Endothelial cell of umbilical vein (primary cell): Measurements from ENCODE around the gene RNH1. TPM values are rescaled to one million over a fixed set of nuclear protein-coding genes. Genes with fewer than 3 reads are reported as not detected.

Experiments used
- BruUV-seq: library from RNA; stranded (reverse); fragments of 400-500 nt; replicated peaks from 2 replicates; lab custom pipeline; 2021; lab: Mats Ljungman, UMichigan
- CTCF ChIA-PET: fragments of 300-600, 350-600 bp; sonication (Branson Sonifier 250); formaldehyde crosslinking; loops from one replicate; lab custom pipeline; 2021; ENCODE audit warnings: antibody characterized with exemption, inconsistent platforms; lab: Charles Lee
- POLR2A ChIA-PET: fragments of 300-600, 350-600 bp; sonication (Branson Sonifier 250); formaldehyde crosslinking; loops from one replicate; lab custom pipeline; 2021; ENCODE audit warnings: antibody characterized with exemption, inconsistent platforms; lab: Charles Lee
- DNase-seq: peaks from one replicate; pipeline ENCODE4 v3.0.0-alpha.2; 2011; ENCODE audit warnings: low read depth, low spot score
- FAIRE-seq: peaks from 2 replicates; lab custom pipeline; 2011; peaks lifted over from hg19 to GRCh38; lab: Jason Lieb, UNC
- H2AFZ ChIP-seq: 2 replicates; pipeline ENCODE4 v1.6.0; 2012; ENCODE audit warnings: low read depth, low read length, control low read depth, inconsistent platforms
- H3K27ac ChIP-seq: 2 replicates; pipeline ENCODE4 v1.5.1; 2011; ENCODE audit warnings: low read depth, mild to moderate bottlenecking, control low read depth, low read length, moderate library complexity; ENCODE audit not compliant: insufficient read depth
- H3K27me3 ChIP-seq, 2 experiments: 2 replicates each; pipeline versions ENCODE4 v1.6.0 to v1.6.1; 2011; ENCODE audit warnings: low read length in 2 of 2, mixed read lengths in 1 of 2; ENCODE audit not compliant: control insufficient read depth in 2 of 2, insufficient read depth in 2 of 2
- H3K36me3 ChIP-seq, 2 experiments: 2 replicates in 1 of 2; 3 replicates in 1 of 2; pipeline ENCODE4 v1.5.1; 2011; ENCODE audit warnings: low read length in 2 of 2, mild to moderate bottlenecking in 1 of 2, moderate library complexity in 1 of 2; ENCODE audit not compliant: control insufficient read depth in 2 of 2, insufficient read depth in 2 of 2; ENCODE audit errors: extremely low read depth in 1 of 2
- H3K4me1 ChIP-seq: 3 replicates; pipeline ENCODE4 v1.5.1; 2011; ENCODE audit warnings: mild to moderate bottlenecking, low read length; ENCODE audit not compliant: control insufficient read depth, insufficient read depth; ENCODE audit errors: extremely low read depth
- H3K4me2 ChIP-seq: 2 replicates; pipeline ENCODE4 v1.6.1; 2011; ENCODE audit warnings: low read length, control low read depth, mixed read lengths; ENCODE audit not compliant: insufficient read depth
- H3K4me3 ChIP-seq, 3 experiments: fragments of 200-600 bp in 1 of 3; sonication (generic), shearing (Covaris generic) in 1 of 3; replicated peaks in 1 of 3; 2 replicates each; pipeline ENCODE4 v1.5.1; 2011 to 2016; ENCODE audit warnings: control low read depth in 3 of 3, low read length in 3 of 3, mild to moderate bottlenecking in 2 of 3, inconsistent platforms in 1 of 3, low read depth in 1 of 3, moderate library complexity in 1 of 3; ENCODE audit not compliant: insufficient read depth in 1 of 3
- H3K79me2 ChIP-seq: 2 replicates; pipeline ENCODE4 v1.6.0; 2012; ENCODE audit warnings: low read length, inconsistent platforms; ENCODE audit not compliant: control insufficient read depth, insufficient read depth
- H3K9ac ChIP-seq: replicated peaks from 2 replicates; pipeline ENCODE3; 2011; ENCODE audit warnings: low read length, control low read depth; ENCODE audit not compliant: insufficient read depth; ENCODE audit errors: extremely low read depth
- H3K9me1 ChIP-seq: replicated peaks from 3 replicates; pipeline ENCODE4 v1.6.0; 2011; ENCODE audit warnings: mild to moderate bottlenecking, low read length; ENCODE audit not compliant: control insufficient read depth, insufficient read depth; ENCODE audit errors: extremely low read depth
- H3K9me3 ChIP-seq: replicated peaks from 2 replicates; pipeline ENCODE4 v1.5.1; 2012; ENCODE audit warnings: low read length, inconsistent platforms; ENCODE audit not compliant: control insufficient read depth, insufficient read depth
- H4K20me1 ChIP-seq: replicated peaks from 2 replicates; pipeline ENCODE3; 2011; ENCODE audit warnings: mild to moderate bottlenecking, low read length; ENCODE audit not compliant: control insufficient read depth, insufficient read depth; ENCODE audit errors: extremely low read depth
- CTCF ChIP-seq, 2 donors: IDR thresholded peaks; 1 replicate in 1 of 2; 2 replicates in 1 of 2; pipeline ENCODE4 v1.5.1; 2011; ENCODE audit warnings: low read length in 2 of 2, mild to moderate bottlenecking in 2 of 2, moderate library complexity in 2 of 2, control low read depth in 1 of 2, inconsistent platforms in 1 of 2, low read depth in 1 of 2; ENCODE audit not compliant: insufficient read depth in 1 of 2; ENCODE audit errors: extremely low read depth in 1 of 2
- EZH2 ChIP-seq: IDR thresholded peaks from 2 replicates; pipeline ENCODE4 v1.6.1; 2012; ENCODE audit warnings: borderline replicate concordance, low read depth, mild to moderate bottlenecking, moderate library complexity, low read length, inconsistent platforms; ENCODE audit not compliant: severe bottlenecking
- FOS ChIP-seq: IDR thresholded peaks from 2 replicates; pipeline ENCODE4 v1.6.1; 2011; ENCODE audit warnings: mild to moderate bottlenecking, low read length, moderate library complexity, borderline replicate concordance; ENCODE audit not compliant: insufficient read depth
- GATA2 ChIP-seq: IDR thresholded peaks from 2 replicates; pipeline ENCODE4 v1.7.0; 2011; ENCODE audit warnings: low read depth, mild to moderate bottlenecking, moderate library complexity, mixed read lengths, low read length; ENCODE audit not compliant: insufficient read length, insufficient read depth
- JUN ChIP-seq: IDR thresholded peaks from 2 replicates; pipeline ENCODE4 v1.6.1; 2011; ENCODE audit warnings: borderline replicate concordance, low read depth; ENCODE audit not compliant: insufficient read length, insufficient read depth
- MAX ChIP-seq: IDR thresholded peaks from 2 replicates; pipeline ENCODE4 v1.6.1; 2011; ENCODE audit not compliant: insufficient read depth, insufficient read length
- MYC ChIP-seq: IDR thresholded peaks from one replicate; pipeline ENCODE4 v1.6.1; 2011; ENCODE audit warnings: mild to moderate bottlenecking, low read depth, low read length
- POLR2A ChIP-seq: IDR thresholded peaks from 2 replicates; pipeline ENCODE4 v1.6.1; 2012; ENCODE audit warnings: low read depth, mild to moderate bottlenecking, control low read depth, low read length
- POLR2AphosphoS5 ChIP-seq: IDR thresholded peaks from 2 replicates; pipeline ENCODE4 v1.6.1; 2012; ENCODE audit warnings: low read depth, mild to moderate bottlenecking, control low read depth, low read length, moderate library complexity; ENCODE audit not compliant: insufficient read depth
- dilution Hi-C: fragments of 300-500 bp; cut with MboI; formaldehyde crosslinking; loops from one replicate; pipeline ENCODE4 v1.15.0; 2019; ENCODE audit warnings: low sequenced_read_pairs; ENCODE audit not compliant: extremely low pct_ligation_motif_present
- intact Hi-C: fragments of 100-400 bp; cut with micrococcal nuclease; formaldehyde crosslinking; loops from one replicate; pipeline ENCODE4 v1.10.0; 2022
- polyA plus RNA-seq, 4 experiments: library from polyadenylated mRNA; depleted of rRNA in 3 of 4; stranded (reverse) in 3 of 4; unstranded in 1 of 4; fragments of >200 nt; gene quantifications; 2 replicates each; pipeline versions ENCODE4 v1.2.1 to v1.2.3, GENCODE V29; 2011 to 2012; ENCODE audit warnings: missing spikeins in 1 of 4
- total RNA-seq: library from RNA; stranded (reverse); gene quantifications from 2 replicates; pipeline ENCODE4 v1.2.3, GENCODE V29; 2021

Gene RNH1
- total and polyA plus RNA-seq, 2 donors (not counting 3 experiments of a cell fraction or from before 2014, with no cell fraction given), result 144 to 198 TPM

- Histone ChIP-seq H3K4me1 (peaks cover 14% of the 10 kb centered on the region), H3K27ac (no peak overlapping the region), H3K27me3 (no peaks in the 10 kb centered on the region), H3K4me2 (peak overlapping the region; percentile 71), H2AFZ (peak overlapping the region; percentile 62), H4K20me1 (no peaks in the 10 kb centered on the region), H3K9me1 (no peaks in the 10 kb centered on the region), H3K9me3 (no peaks in the 10 kb centered on the region), H3K36me3 (peaks cover 0 to 19% of the 10 kb centered on the region in 2 experiments), H3K4me3 (peak overlapping the region; percentile 37 to 88 (median 55)), H3K9ac (peak overlapping the region; percentile 69), H3K79me2 (peaks cover 54% of the 10 kb centered on the region)
- intact Hi-C loops, result loop anchor here (1.0 kb wide), 3 partner anchors 18 to 67 kb away; partner anchors contain the start of gene RNH1
- dilution Hi-C loops, result no loop called here
- TF ChIP-seq POLR2A (no peak), MYC (peak; percentile 83), JUN (no peak), MAX (peak; percentile 83), FOS (no peak), POLR2AphosphoS5 (no peak), GATA2 (no peak), CTCF (IDR thresholded peaks at IDR 0.05; ENCODE audit: extremely low read depth in 1 of 2, insufficient read depth in 1 of 2, low read depth in 1 of 2, low read length in 2 of 2) (peak in 1 of 2 donors; percentile 27), EZH2 (no peak)
- peak; percentile 71 for DNase-seq
- ChIA-PET POLR2A (no interaction called here), CTCF (interaction anchor here (1.0 to 4.3 kb wide), 11 partner anchors 11 to 200 kb away, joined by 3 to 55 read pairs (median 5); partner anchors contain the start of gene SIGIRR)
- peak; percentile 81 for FAIRE-seq
- no TSS peak for BruUV-seq
Observed at GRCh38 chr11:450809-451451, 56.1 kb downstream of the RNH1 start.
